22Rv1 (cell line): ENCODE data around the gene SH3PXD2A.

Experiments
- ZFX ChIP-seq: fragments of 450-650 bp; IDR thresholded peaks from 2 replicates; pipeline ENCODE4 v1.6.1; 2017; ENCODE audit warnings: antibody characterized with exemption, borderline replicate concordance
- TF ChIP-seq, protein P1 (sequence below): fragments of 450-650 bp; IDR thresholded peaks from 2 replicates; pipeline ENCODE4 v1.5.1; 2017; ENCODE audit warnings: mild to moderate bottlenecking

DNA sequence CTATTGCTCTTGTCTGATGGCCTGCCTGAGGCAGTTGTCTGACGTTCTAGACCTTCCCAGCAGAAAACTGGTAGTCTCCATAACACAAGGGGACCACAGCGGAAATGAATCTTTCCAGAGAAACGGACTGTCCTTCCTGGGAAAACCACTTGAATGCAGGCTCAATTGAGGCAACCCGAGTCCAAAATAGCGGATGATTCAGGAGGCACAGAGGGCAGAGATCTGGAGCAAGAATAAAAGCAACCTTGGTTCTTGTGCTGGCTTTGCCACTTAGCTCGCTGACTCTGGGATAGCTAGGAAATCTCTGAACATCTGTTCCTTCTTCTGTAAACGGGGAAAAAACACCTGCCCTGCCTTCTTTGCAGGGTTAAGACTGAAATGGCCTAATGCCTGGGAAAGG is 183.0 kb downstream of the SH3PXD2A start:
- TF ChIP-seq, protein P1, sequence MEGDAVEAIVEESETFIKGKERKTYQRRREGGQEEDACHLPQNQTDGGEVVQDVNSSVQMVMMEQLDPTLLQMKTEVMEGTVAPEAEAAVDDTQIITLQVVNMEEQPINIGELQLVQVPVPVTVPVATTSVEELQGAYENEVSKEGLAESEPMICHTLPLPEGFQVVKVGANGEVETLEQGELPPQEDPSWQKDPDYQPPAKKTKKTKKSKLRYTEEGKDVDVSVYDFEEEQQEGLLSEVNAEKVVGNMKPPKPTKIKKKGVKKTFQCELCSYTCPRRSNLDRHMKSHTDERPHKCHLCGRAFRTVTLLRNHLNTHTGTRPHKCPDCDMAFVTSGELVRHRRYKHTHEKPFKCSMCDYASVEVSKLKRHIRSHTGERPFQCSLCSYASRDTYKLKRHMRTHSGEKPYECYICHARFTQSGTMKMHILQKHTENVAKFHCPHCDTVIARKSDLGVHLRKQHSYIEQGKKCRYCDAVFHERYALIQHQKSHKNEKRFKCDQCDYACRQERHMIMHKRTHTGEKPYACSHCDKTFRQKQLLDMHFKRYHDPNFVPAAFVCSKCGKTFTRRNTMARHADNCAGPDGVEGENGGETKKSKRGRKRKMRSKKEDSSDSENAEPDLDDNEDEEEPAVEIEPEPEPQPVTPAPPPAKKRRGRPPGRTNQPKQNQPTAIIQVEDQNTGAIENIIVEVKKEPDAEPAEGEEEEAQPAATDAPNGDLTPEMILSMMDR: no peak
- no peak for TF ChIP-seq ZFX
